ENCODE data around the gene ICA1L.
A peak's percentile ranks its signal among the peaks of the same experiment; 100 is the strongest.
"Not testable (repeated sequence)": the region's sequence is repeated elsewhere in the genome, so short reads cannot be mapped to it uniquely, and the experiment has no call there.

The ICA1L gene

GRCh38 chr2:202871300-202872141, at the start of gene ICA1L:
Gene ICA1L (minus strand): TSS chr2:202871766. CDS start chr2:202829009, 42,757 bp downstream.
- DNase-seq, result peak; percentile 69

GRCh38 chr2:202918860-202919259, 47.3 kb upstream of the ICA1L start:
- DNase-seq, result no peak

GRCh38 chr2:202912342-202913201, 41.0 kb upstream of the ICA1L start:
- peak; percentile 63 for DNase-seq

GRCh38 chr2:202911512-202912341, 40.2 kb upstream of the ICA1L start, which contains the start of the genes CARF and WDR12:
Gene CARF (plus strand): TSS chr2:202912275. CDS start chr2:202941903, 29,628 bp downstream.
Gene WDR12 (minus strand): TSS chr2:202911673. CDS start chr2:202911476, 197 bp downstream.
- peak; percentile 98 for DNase-seq

GRCh38 chr2:202911203-202911511, 39.6 kb upstream of the ICA1L start:
- no peak for DNase-seq

- no peak for DNase-seq
Observed at GRCh38 chr2:202910698-202911097, 39.1 kb upstream of the ICA1L start.

- DNase-seq, result not testable (repeated sequence)
Observed at GRCh38 chr2:202910250-202910649, 38.7 kb upstream of the ICA1L start.

- DNase-seq, result no peak
Observed at GRCh38 chr2:202909394-202910192, 38.0 kb upstream of the ICA1L start.

- DNase-seq, result no peak
Observed at GRCh38 chr2:202908186-202908585, 36.6 kb upstream of the ICA1L start.

- DNase-seq, result not testable (repeated sequence)
Observed at GRCh38 chr2:202905507-202905906, 33.9 kb upstream of the ICA1L start.

GRCh38 chr2:202885190-202885589, 13.6 kb upstream of the ICA1L start:
- no peak for DNase-seq

- DNase-seq, result no peak
Observed at GRCh38 chr2:202883987-202884675, 12.6 kb upstream of the ICA1L start.

GRCh38 chr2:202881570-202881969, 10.0 kb upstream of the ICA1L start:
- DNase-seq, result no peak

GRCh38 chr2:202877699-202878098, 6.1 kb upstream of the ICA1L start:
- DNase-seq, result no peak

- peak; percentile 93 for DNase-seq
Observed at GRCh38 chr2:202870431-202871299, 901 bp downstream of the ICA1L start.

- DNase-seq, result no peak
Observed at GRCh38 chr2:202861987-202862386, 9.6 kb downstream of the ICA1L start.

GRCh38 chr2:202858601-202859000, 13.0 kb downstream of the ICA1L start:
- DNase-seq, result no peak

- not testable (repeated sequence) for DNase-seq
Observed at GRCh38 chr2:202849343-202849742, 22.2 kb downstream of the ICA1L start.

- no peak for DNase-seq
Observed at GRCh38 chr2:202848813-202849212, 22.8 kb downstream of the ICA1L start.

Data from DMS79 treated with DMSO at 0.1 percent for 48 hours (cell line).